NB4 (cell line): ENCODE data around the gene DCBLD2.

Experiments used
- DNase-seq: peaks from one replicate; pipeline ENCODE4 v3.0.0; 2010; ENCODE audit warnings: low read depth
- H3K4me3 ChIP-seq: one replicate; pipeline ENCODE4 v1.5.1; 2011; ENCODE audit warnings: mild to moderate bottlenecking, low read depth, low read length, moderate library complexity
- CTCF ChIP-seq: IDR thresholded peaks from one replicate; pipeline ENCODE4 v1.5.1; 2012; ENCODE audit warnings: low read depth, low read length
- MYC ChIP-seq: IDR thresholded peaks from 2 replicates; pipeline ENCODE4 v1.6.1; 2011; ENCODE audit warnings: low read depth, low read length
- POLR2A ChIP-seq: IDR thresholded peaks from 2 replicates; pipeline ENCODE4 v1.6.1; 2011; ENCODE audit warnings: mild to moderate bottlenecking; ENCODE audit not compliant: insufficient read length; ENCODE audit errors: extremely low read depth
- TF ChIP-seq, protein P1 (sequence below): IDR thresholded peaks from 2 replicates; pipeline ENCODE4 v1.6.1; 2011; ENCODE audit warnings: low read depth, low read length

DCBLD2 gene

DNA sequence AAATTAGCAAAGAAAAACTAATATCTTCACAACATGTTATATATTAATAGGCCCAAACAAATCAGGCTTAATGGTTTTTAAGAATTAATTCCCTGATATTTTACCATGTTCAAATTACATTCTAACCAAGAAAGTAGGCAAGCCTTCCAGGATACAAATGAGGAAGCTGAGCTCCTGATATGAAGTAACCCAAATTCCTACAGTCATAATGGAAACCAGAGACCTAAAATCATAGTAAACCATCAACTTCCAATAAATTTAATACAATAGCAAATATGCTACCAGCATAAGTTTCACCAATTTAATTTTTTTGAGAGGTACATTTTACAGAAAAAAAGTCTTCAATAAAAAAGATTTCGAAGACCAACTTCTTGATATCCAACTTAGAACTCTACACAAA, 3.8 kb downstream of the DCBLD2 start:
- no peak for DNase-seq
- no peak overlapping the region for H3K4me3 ChIP-seq
- TF ChIP-seq MYC (no peak), CTCF (no peak), POLR2A (no peak)
- TF ChIP-seq, protein P1, sequence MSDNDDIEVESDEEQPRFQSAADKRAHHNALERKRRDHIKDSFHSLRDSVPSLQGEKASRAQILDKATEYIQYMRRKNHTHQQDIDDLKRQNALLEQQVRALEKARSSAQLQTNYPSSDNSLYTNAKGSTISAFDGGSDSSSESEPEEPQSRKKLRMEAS, result no peak

GRCh38 chr3:98894791-98895576, 6.5 kb downstream of the DCBLD2 start:
- no peak overlapping the region for H3K4me3 ChIP-seq
- TF ChIP-seq MYC, result no peak
- TF ChIP-seq, protein P1, result no peak
- no peak for TF ChIP-seq POLR2A
- no peak for TF ChIP-seq CTCF
- DNase-seq, result no peak

DNA sequence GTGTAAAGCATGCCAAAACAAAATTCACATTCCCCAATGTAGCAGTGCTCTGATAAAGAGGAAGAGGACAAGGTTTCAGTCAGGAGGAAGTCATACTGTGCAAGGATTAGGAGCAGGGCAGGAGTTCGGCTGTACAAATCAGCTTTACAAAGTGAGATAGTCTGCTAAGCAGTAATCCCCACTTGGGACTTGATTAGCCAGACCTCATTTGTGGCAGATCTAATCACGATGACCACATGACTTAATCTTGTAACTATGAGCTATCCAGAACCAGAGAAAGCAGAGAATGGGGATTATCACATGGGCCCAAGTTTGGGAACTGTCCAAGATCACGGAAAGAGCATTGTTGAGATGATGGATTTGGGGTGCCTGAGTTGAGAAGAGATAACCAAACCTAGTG, 7.8 kb downstream of the DCBLD2 start:
- no peak for DNase-seq
- no peak for TF ChIP-seq MYC
- TF ChIP-seq CTCF, result no peak
- TF ChIP-seq, protein P1, result no peak
- TF ChIP-seq POLR2A, result no peak

DNA sequence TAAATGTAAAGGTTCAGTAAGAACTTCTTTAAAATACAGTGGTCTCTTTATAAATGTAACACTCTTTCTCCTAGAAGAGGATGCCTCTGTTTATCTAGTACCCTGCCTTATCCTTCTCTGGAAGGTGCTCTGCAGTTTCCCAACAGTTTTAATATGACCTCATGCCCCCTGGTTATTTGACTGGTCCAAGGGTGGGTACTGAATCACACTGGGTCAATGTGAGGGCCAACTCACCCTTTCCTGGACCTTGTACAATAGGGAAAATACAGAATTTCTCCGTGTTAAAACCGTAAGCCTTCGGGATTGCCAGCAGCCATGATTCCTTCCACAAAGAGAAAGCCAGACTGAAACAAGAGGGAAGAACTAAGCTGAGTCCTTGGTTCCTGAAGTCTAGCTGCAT, 9.2 kb downstream of the DCBLD2 start:
- no peak overlapping the region for H3K4me3 ChIP-seq
- TF ChIP-seq, protein P1, result no peak
- TF ChIP-seq POLR2A (no peak), MYC (no peak), CTCF (no peak)
- no peak for DNase-seq

More for the DNA sequence above, 7.8 kb downstream of the DCBLD2 start:
- no peak overlapping the region for H3K4me3 ChIP-seq

GRCh38 chr3:98890965-98891910, 10.3 kb downstream of the DCBLD2 start:
- H3K4me3 ChIP-seq, result no peak overlapping the region
- DNase-seq, result no peak
- TF ChIP-seq POLR2A (no peak), CTCF (no peak)
